SK-N-SH treated with all-trans-retinoic acid at 6 μM for 48 hours (cell line): ENCODE results near the gene KRTAP10-2.

ENCODE experiments used
- RARB ChIP-seq: fragments of 250-450 bp; sonication (Bioruptor Pico); IDR thresholded peaks from 2 replicates; pipeline ENCODE4 v1.8.0; 2021; ENCODE audit warnings: mild to moderate bottlenecking, moderate library complexity
- TCF4 ChIP-seq: fragments of 250-450 bp; sonication (Bioruptor Pico); IDR thresholded peaks from 2 replicates; pipeline ENCODE4 v1.8.0; 2021; ENCODE audit warnings: mild to moderate bottlenecking, moderate library complexity, borderline replicate concordance
- ZFP3 ChIP-seq: fragments of 250-450 bp; sonication (Bioruptor Pico); IDR thresholded peaks from 2 replicates; pipeline ENCODE4 v1.5.0; 2020; ENCODE audit warnings: mild to moderate bottlenecking, moderate library complexity
- ZFP30 ChIP-seq: fragments of 450-650 bp; formaldehyde crosslinking; IDR thresholded peaks from 2 replicates; pipeline ENCODE4 v1.5.0; 2022; ENCODE audit warnings: mild to moderate bottlenecking, moderate library complexity
- ZNF565 ChIP-seq: fragments of 450-650 bp; formaldehyde crosslinking; conservative IDR thresholded peaks from 2 replicates; pipeline ENCODE4 v1.5.0; 2020; ENCODE audit warnings: low read depth, mild to moderate bottlenecking, moderate library complexity
- TF ChIP-seq, protein P1 (sequence below): fragments of 250-450 bp; sonication (Bioruptor Pico); IDR thresholded peaks from 2 replicates; pipeline ENCODE4 v1.8.0; 2020; ENCODE audit warnings: mild to moderate bottlenecking, moderate library complexity, borderline replicate concordance
- TF ChIP-seq, protein P2 (sequence below): fragments of 250-450 bp; sonication (Bioruptor Pico); IDR thresholded peaks from 2 replicates; pipeline ENCODE4 v1.5.1; 2020; ENCODE audit warnings: low read depth, mild to moderate bottlenecking, moderate library complexity

DNA sequence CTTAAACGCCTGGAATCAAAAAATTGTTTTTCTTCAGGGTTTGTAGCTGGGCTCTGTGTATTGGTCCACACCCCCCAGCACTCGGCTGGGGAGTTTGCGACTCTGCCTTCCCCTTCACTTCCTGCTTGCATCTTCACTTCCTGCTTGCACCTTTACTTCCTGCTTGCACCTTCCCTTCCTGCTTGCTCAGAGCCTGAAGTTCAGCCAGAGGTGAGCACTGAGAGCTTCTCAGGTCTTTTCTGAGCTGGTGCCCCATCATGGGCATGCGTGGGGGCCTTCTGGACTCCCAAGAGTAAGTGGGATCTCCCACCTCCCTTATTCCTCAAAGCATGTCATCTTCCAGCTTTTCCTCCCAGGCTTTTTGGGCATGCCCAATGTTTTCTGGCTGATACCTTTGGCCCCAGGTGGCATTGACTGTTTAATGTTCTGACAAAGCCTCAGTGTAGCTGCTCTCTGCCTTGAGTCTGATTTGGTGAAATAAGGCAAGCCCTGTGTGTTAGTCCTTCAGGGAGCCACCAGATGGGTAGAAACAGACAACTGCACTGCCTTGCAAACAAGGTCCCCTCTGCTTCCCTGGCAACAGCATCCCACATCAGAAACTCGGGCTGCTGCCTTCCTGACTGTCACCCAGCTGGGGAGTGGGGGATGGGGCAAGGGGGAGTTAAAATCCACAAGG, 3.5 kb downstream of the KRTAP10-2 start:
- TF ChIP-seq, protein P1, sequence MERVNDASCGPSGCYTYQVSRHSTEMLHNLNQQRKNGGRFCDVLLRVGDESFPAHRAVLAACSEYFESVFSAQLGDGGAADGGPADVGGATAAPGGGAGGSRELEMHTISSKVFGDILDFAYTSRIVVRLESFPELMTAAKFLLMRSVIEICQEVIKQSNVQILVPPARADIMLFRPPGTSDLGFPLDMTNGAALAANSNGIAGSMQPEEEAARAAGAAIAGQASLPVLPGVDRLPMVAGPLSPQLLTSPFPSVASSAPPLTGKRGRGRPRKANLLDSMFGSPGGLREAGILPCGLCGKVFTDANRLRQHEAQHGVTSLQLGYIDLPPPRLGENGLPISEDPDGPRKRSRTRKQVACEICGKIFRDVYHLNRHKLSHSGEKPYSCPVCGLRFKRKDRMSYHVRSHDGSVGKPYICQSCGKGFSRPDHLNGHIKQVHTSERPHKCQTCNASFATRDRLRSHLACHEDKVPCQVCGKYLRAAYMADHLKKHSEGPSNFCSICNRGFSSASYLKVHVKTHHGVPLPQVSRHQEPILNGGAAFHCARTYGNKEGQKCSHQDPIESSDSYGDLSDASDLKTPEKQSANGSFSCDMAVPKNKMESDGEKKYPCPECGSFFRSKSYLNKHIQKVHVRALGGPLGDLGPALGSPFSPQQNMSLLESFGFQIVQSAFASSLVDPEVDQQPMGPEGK (CRISPR knock-in tag): no peak
- TF ChIP-seq ZFP3 (CRISPR knock-in tag): no peak
- TF ChIP-seq, protein P2, sequence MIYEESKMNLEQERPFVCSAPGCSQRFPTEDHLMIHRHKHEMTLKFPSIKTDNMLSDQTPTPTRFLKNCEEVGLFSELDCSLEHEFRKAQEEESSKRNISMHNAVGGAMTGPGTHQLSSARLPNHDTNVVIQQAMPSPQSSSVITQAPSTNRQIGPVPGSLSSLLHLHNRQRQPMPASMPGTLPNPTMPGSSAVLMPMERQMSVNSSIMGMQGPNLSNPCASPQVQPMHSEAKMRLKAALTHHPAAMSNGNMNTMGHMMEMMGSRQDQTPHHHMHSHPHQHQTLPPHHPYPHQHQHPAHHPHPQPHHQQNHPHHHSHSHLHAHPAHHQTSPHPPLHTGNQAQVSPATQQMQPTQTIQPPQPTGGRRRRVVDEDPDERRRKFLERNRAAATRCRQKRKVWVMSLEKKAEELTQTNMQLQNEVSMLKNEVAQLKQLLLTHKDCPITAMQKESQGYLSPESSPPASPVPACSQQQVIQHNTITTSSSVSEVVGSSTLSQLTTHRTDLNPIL (CRISPR knock-in tag): no peak
- TF ChIP-seq RARB (CRISPR knock-in tag): no peak
- no peak for TF ChIP-seq TCF4 (CRISPR knock-in tag)
- no peak for TF ChIP-seq ZNF565 (CRISPR knock-in tag)
- no peak for TF ChIP-seq ZFP30 (CRISPR knock-in tag)
